SKM-1 (cell line): Measurements from ENCODE around the gene NLRP14.
A peak's percentile ranks its signal among the peaks of the same experiment; 100 is the strongest.

Experiments used
- DNase-seq: peaks from one replicate; lab custom pipeline; 2025; ENCODE audit not compliant: unreplicated experiment; lab: John Stamatoyannopoulos, UW

NLRP14 gene

GRCh38 chr11:7020183-7020917, at the start of gene NLRP14, which contains the start of gene ZNF214:
TSS of gene NLRP14 (plus strand) at chr11:7020479. CDS start at chr11:7038587, 18,108 bp downstream.
TSS of gene ZNF214 (minus strand) at chr11:7020346. CDS start at chr11:7002835, 17,511 bp downstream.
- peak; percentile 62 for DNase-seq

- DNase-seq = no peak
Measured at GRCh38 chr11:6979365-6979764, 40.9 kb upstream of the NLRP14 start.

GRCh38 chr11:6986487-6986886, 33.8 kb upstream of the NLRP14 start:
- no peak for DNase-seq

- no peak for DNase-seq
Measured at GRCh38 chr11:6988506-6988905, 31.8 kb upstream of the NLRP14 start.

GRCh38 chr11:6991227-6991626, 29.1 kb upstream of the NLRP14 start:
- DNase-seq = no peak

GRCh38 chr11:6992026-6992425, 28.3 kb upstream of the NLRP14 start:
- DNase-seq = no peak

GRCh38 chr11:6992457-6993417, 27.5 kb upstream of the NLRP14 start:
- DNase-seq = no peak

- DNase-seq = no peak
Measured at GRCh38 chr11:6995703-6996102, 24.6 kb upstream of the NLRP14 start.

- no peak for DNase-seq
Measured at GRCh38 chr11:7004482-7004881, 15.8 kb upstream of the NLRP14 start.

- DNase-seq = no peak
Measured at GRCh38 chr11:7014118-7014517, 6.2 kb upstream of the NLRP14 start.

- DNase-seq = no peak
Measured at GRCh38 chr11:7016011-7016410, 4.3 kb upstream of the NLRP14 start.

- no peak for DNase-seq
Measured at GRCh38 chr11:7019500-7020182, 638 bp upstream of the NLRP14 start.

- no peak for DNase-seq
Measured at GRCh38 chr11:7021318-7021717, 1.0 kb downstream of the NLRP14 start.

GRCh38 chr11:7028141-7028540, 7.9 kb downstream of the NLRP14 start:
- DNase-seq = no peak

- DNase-seq = no peak
Measured at GRCh38 chr11:7030836-7031235, 10.6 kb downstream of the NLRP14 start.

GRCh38 chr11:7031471-7031871, 11.2 kb downstream of the NLRP14 start:
- no peak for DNase-seq

GRCh38 chr11:7032692-7033091, 12.4 kb downstream of the NLRP14 start:
- no peak for DNase-seq

- DNase-seq = no peak
Measured at GRCh38 chr11:7034019-7034418, 13.7 kb downstream of the NLRP14 start.

- no peak for DNase-seq
Measured at GRCh38 chr11:7046474-7047175, 26.3 kb downstream of the NLRP14 start.

GRCh38 chr11:7050191-7050590, 29.9 kb downstream of the NLRP14 start:
- DNase-seq = no peak
